NCI-H510A (cell line): ENCODE results near the gene NPTX2.
A peak's percentile ranks its signal among the peaks of the same experiment; 100 is the strongest.

Experiments used
- DNase-seq: peaks from one replicate; lab custom pipeline; 2025; lab: John Stamatoyannopoulos, UW

NPTX2 gene

GRCh38 chr7:98654524-98655272 is 37.6 kb downstream of the NPTX2 start:
- no peak for DNase-seq

GRCh38 chr7:98655611-98656010 is 38.5 kb downstream of the NPTX2 start:
- DNase-seq, result no peak

- no peak for DNase-seq
Observed at GRCh38 chr7:98656899-98657298, 39.8 kb downstream of the NPTX2 start.

- no peak for DNase-seq
Observed at GRCh38 chr7:98657736-98658135, 40.7 kb downstream of the NPTX2 start.

GRCh38 chr7:98659756-98660155 is 42.7 kb downstream of the NPTX2 start:
- DNase-seq, result no peak

- DNase-seq, result no peak
Observed at GRCh38 chr7:98661607-98662006, 44.5 kb downstream of the NPTX2 start.

GRCh38 chr7:98662289-98662688 is 45.2 kb downstream of the NPTX2 start:
- no peak for DNase-seq

GRCh38 chr7:98664882-98665281 is 47.8 kb downstream of the NPTX2 start:
- DNase-seq, result no peak

- DNase-seq, result peak; percentile 30
Observed at GRCh38 chr7:98668255-98668654, 51.2 kb downstream of the NPTX2 start.

- DNase-seq, result no peak
Observed at GRCh38 chr7:98669329-98670000, 52.4 kb downstream of the NPTX2 start.

GRCh38 chr7:98670186-98670585 is 53.1 kb downstream of the NPTX2 start:
- DNase-seq, result no peak

- DNase-seq, result no peak
Observed at GRCh38 chr7:98671733-98672331, 54.7 kb downstream of the NPTX2 start.

GRCh38 chr7:98674461-98674860 is 57.4 kb downstream of the NPTX2 start:
- no peak for DNase-seq

GRCh38 chr7:98674881-98675280 is 57.8 kb downstream of the NPTX2 start:
- DNase-seq, result no peak

GRCh38 chr7:98678215-98678614 is 61.1 kb downstream of the NPTX2 start:
- DNase-seq, result no peak
